Osteoblast (primary cell): ENCODE results near the gene TMTC1. TPM values are rescaled to one million over a fixed set of nuclear protein-coding genes. Genes with fewer than 3 reads are reported as not detected.
"Not testable (repeated sequence)": the region's sequence is repeated elsewhere in the genome, so short reads cannot be mapped to it uniquely, and the experiment has no call there.

Source experiments
- DNase-seq: peaks from one replicate; pipeline ENCODE4 v3.0.0; 2011; ENCODE audit warnings: low spot score, mixed read lengths; ENCODE audit not compliant: insufficient read length; ENCODE audit errors: missing footprints
- H2AFZ ChIP-seq: 2 replicates; pipeline ENCODE4 v1.6.0; 2011; ENCODE audit warnings: mild to moderate bottlenecking, low read length
- H3K27ac ChIP-seq: 2 replicates; pipeline ENCODE4 v1.5.1; 2011; ENCODE audit warnings: mild to moderate bottlenecking, low read depth, low read length, moderate library complexity
- H3K27me3 ChIP-seq: 2 replicates; pipeline ENCODE4 v1.6.0; 2012; ENCODE audit warnings: mild to moderate bottlenecking, control low read depth, inconsistent platforms, low read length, moderate library complexity; ENCODE audit not compliant: insufficient read depth
- H3K36me3 ChIP-seq: 2 replicates; pipeline ENCODE4 v1.5.1; 2011; ENCODE audit warnings: mild to moderate bottlenecking, low read length, control low read depth, moderate library complexity; ENCODE audit not compliant: insufficient read depth
- H3K4me1 ChIP-seq: 2 replicates; pipeline ENCODE4 v1.5.1; 2011; ENCODE audit warnings: mild to moderate bottlenecking, low read length, control low read depth, moderate library complexity; ENCODE audit not compliant: insufficient read depth
- H3K4me2 ChIP-seq: 2 replicates; pipeline ENCODE4 v1.6.0; 2011; ENCODE audit warnings: mild to moderate bottlenecking, low read length; ENCODE audit not compliant: insufficient read depth
- H3K4me3 ChIP-seq: fragments of 200-600 bp; sonication (generic); 3 replicates; pipeline ENCODE4 v1.5.1; 2012; ENCODE audit warnings: mild to moderate bottlenecking, low read length, inconsistent platforms; ENCODE audit not compliant: insufficient read depth
- H3K79me2 ChIP-seq: 2 replicates; pipeline ENCODE4 v1.6.0; 2012; ENCODE audit warnings: mild to moderate bottlenecking, low read length, control low read depth, inconsistent platforms; ENCODE audit not compliant: insufficient read depth
- H3K9me3 ChIP-seq: 2 replicates; pipeline ENCODE4 v1.5.1; 2011; ENCODE audit warnings: low read depth, low read length, control low read depth
- H4K20me1 ChIP-seq: 2 replicates; pipeline ENCODE4 v1.6.0; 2012; ENCODE audit warnings: mild to moderate bottlenecking, low read length, control low read depth; ENCODE audit not compliant: insufficient read depth
- total RNA-seq: library from RNA; depleted of rRNA; stranded (reverse); fragments of >200 nt; gene quantifications from 2 replicates; pipeline ENCODE4 v1.2.3, GENCODE V29; 2012
- TF ChIP-seq, protein P1 (sequence below): IDR thresholded peaks from 2 replicates; pipeline ENCODE4 v1.5.1; 2011; ENCODE audit warnings: mild to moderate bottlenecking, low read depth, low read length, moderate library complexity; ENCODE audit errors: extremely low read depth

Gene TMTC1
- total RNA-seq, 1 donor = 50.3 TPM

DNA sequence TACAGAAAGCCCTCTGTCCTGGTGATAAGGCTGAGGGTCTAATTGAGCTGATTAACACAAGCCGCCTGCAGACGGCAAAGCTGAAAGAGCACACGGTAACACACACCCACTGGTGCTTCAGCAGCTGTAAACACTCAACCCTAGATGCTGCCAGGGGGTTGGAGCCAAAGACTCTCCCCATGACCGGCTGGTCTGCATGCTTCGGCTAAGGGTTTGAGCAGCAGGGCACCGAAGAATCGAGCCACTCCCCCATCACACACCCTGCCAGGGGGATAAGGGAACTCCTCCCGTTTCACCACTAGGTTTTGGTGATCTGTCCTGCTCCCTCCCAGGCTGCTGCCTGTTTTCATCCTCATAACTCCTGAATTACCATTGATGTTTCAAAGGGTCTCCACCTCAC is 145.2 kb downstream of the TMTC1 start:
- no peak overlapping the region for H2AFZ ChIP-seq
- H3K36me3 ChIP-seq = no peaks in the 10 kb centered on the region
- no peak overlapping the region for H3K4me2 ChIP-seq
- H3K27ac ChIP-seq = no peak overlapping the region
- no peaks in the 10 kb centered on the region for H3K9me3 ChIP-seq
- H4K20me1 ChIP-seq = no peaks in the 10 kb centered on the region
- TF ChIP-seq, protein P1, sequence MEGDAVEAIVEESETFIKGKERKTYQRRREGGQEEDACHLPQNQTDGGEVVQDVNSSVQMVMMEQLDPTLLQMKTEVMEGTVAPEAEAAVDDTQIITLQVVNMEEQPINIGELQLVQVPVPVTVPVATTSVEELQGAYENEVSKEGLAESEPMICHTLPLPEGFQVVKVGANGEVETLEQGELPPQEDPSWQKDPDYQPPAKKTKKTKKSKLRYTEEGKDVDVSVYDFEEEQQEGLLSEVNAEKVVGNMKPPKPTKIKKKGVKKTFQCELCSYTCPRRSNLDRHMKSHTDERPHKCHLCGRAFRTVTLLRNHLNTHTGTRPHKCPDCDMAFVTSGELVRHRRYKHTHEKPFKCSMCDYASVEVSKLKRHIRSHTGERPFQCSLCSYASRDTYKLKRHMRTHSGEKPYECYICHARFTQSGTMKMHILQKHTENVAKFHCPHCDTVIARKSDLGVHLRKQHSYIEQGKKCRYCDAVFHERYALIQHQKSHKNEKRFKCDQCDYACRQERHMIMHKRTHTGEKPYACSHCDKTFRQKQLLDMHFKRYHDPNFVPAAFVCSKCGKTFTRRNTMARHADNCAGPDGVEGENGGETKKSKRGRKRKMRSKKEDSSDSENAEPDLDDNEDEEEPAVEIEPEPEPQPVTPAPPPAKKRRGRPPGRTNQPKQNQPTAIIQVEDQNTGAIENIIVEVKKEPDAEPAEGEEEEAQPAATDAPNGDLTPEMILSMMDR = no peak
- H3K4me1 ChIP-seq = peaks cover 17% of the 10 kb centered on the region
- DNase-seq = peak; percentile 2
- no peaks in the 10 kb centered on the region for H3K79me2 ChIP-seq
- H3K4me3 ChIP-seq = no peak overlapping the region
- H3K27me3 ChIP-seq = no peaks in the 10 kb centered on the region

DNA sequence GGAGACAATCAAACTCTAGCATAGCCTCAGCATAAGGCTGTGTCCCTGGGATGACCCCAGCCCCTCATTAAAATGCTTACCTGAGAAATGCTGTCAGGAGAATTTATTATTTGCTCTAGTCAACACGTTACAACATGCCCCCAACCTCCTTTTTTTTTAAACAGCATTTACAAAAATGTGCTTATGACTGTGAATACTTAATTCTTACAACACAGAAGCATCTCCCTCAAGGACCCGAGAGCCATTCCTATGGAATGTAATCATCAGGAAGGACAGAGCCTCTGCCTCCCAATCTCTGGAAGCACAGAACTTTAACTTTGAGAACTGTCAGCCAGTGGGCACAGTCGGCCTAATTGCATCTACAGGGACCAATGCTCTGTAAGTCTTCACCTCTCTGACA is 149.7 kb downstream of the TMTC1 start:
- H3K9me3 ChIP-seq = no peaks in the 10 kb centered on the region
- no peak overlapping the region for H3K4me3 ChIP-seq
- DNase-seq = peak; percentile 58
- no peak overlapping the region for H3K4me2 ChIP-seq
- H3K27me3 ChIP-seq = no peaks in the 10 kb centered on the region
- no peaks in the 10 kb centered on the region for H3K36me3 ChIP-seq
- H2AFZ ChIP-seq = no peak overlapping the region
- no peaks in the 10 kb centered on the region for H4K20me1 ChIP-seq
- H3K27ac ChIP-seq = no peak overlapping the region
- TF ChIP-seq, protein P1 = no peak
- H3K4me1 ChIP-seq = peaks cover 7% of the 10 kb centered on the region
- H3K79me2 ChIP-seq = no peaks in the 10 kb centered on the region

DNA sequence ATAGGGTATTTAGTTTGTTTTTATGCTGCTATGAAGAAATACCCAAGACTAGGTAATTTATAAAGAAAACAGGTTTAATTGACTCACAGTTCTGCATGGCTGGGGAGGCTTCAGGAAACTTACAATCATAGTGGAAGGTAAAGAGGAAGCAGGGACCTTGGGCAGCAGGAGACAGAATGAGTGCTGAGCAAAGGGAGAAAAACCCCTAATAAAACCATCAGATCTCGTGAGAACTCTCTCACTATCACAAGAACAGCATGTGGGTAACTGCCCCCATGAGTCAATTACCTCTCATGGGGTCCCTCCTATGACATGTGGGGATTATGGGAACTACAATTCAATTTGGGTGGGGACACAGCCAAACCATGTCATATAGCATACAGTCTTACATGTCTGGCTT is 153.6 kb downstream of the TMTC1 start:
- H3K27ac ChIP-seq, H3K27me3 ChIP-seq, H4K20me1 ChIP-seq, H2AFZ ChIP-seq, H3K9me3 ChIP-seq, H3K4me2 ChIP-seq, DNase-seq, H3K79me2 ChIP-seq, H3K36me3 ChIP-seq, H3K4me3 ChIP-seq, H3K4me1 ChIP-seq: not testable (repeated sequence)

DNA sequence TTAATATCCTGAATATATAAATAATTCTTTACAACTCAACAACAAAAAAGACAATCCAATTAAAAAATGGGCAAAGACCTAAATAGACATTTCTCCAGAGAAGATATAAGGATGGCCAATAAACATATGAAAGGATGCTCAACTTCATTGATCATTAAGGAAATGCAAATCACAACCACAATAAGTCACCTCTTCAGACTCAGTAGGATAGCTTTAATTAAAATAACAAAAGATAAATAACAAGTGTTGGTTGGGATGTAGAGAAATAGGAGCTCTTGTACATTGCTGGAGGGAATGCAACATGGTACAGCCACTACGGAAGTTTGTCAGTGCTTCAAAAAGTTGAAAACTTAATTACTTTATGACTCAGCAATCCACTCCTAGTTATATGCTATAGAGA is 156.5 kb downstream of the TMTC1 start:
- no peaks in the 10 kb centered on the region for H4K20me1 ChIP-seq
- no peak overlapping the region for H3K4me2 ChIP-seq
- no peaks in the 10 kb centered on the region for H3K36me3 ChIP-seq
- H3K79me2 ChIP-seq = no peaks in the 10 kb centered on the region
- TF ChIP-seq, protein P1 = no peak
- no peaks in the 10 kb centered on the region for H3K27me3 ChIP-seq
- H3K4me3 ChIP-seq = no peak overlapping the region
- H3K4me1 ChIP-seq = no peaks in the 10 kb centered on the region
- H3K9me3 ChIP-seq = no peaks in the 10 kb centered on the region
- no peak overlapping the region for H2AFZ ChIP-seq
- no peak overlapping the region for H3K27ac ChIP-seq
- no peak for DNase-seq
